ENCODE results near the gene CFB.

CFB gene

DNA sequence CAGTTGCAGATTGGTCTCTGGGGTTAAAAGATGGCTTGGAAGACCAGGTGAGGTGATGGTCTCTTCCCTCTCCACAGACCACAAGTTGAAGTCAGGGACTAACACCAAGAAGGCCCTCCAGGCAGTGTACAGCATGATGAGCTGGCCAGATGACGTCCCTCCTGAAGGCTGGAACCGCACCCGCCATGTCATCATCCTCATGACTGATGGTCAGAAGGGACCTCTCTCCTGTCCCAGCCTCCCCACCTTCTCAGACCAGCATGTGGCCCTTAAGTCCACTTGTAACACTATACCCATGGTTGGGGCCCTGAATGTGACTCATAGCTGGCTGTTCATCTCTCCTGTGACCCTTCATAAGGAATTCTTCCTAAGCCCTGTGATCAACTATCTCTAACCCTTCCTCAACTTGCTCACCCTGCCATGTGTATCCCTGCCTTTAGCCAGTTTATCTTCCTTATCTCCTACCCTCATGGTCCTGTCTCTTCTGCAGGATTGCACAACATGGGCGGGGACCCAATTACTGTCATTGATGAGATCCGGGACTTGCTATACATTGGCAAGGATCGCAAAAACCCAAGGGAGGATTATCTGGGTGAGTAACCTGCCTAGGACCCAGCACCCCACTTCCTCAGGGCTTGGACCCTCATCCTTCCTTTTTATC, 3.0 kb downstream of the CFB start:
- no peak overlapping the region for H3K4me3 ChIP-seq (ENCODE audit: low read depth, low read length)
- peak; percentile 46 for DNase-seq (ENCODE audit: low read depth)
- TF ChIP-seq, protein P1, sequence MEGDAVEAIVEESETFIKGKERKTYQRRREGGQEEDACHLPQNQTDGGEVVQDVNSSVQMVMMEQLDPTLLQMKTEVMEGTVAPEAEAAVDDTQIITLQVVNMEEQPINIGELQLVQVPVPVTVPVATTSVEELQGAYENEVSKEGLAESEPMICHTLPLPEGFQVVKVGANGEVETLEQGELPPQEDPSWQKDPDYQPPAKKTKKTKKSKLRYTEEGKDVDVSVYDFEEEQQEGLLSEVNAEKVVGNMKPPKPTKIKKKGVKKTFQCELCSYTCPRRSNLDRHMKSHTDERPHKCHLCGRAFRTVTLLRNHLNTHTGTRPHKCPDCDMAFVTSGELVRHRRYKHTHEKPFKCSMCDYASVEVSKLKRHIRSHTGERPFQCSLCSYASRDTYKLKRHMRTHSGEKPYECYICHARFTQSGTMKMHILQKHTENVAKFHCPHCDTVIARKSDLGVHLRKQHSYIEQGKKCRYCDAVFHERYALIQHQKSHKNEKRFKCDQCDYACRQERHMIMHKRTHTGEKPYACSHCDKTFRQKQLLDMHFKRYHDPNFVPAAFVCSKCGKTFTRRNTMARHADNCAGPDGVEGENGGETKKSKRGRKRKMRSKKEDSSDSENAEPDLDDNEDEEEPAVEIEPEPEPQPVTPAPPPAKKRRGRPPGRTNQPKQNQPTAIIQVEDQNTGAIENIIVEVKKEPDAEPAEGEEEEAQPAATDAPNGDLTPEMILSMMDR (conservative IDR thresholded peaks at IDR 0.05; ENCODE audit: low read depth, low read length) = no peak

DNA sequence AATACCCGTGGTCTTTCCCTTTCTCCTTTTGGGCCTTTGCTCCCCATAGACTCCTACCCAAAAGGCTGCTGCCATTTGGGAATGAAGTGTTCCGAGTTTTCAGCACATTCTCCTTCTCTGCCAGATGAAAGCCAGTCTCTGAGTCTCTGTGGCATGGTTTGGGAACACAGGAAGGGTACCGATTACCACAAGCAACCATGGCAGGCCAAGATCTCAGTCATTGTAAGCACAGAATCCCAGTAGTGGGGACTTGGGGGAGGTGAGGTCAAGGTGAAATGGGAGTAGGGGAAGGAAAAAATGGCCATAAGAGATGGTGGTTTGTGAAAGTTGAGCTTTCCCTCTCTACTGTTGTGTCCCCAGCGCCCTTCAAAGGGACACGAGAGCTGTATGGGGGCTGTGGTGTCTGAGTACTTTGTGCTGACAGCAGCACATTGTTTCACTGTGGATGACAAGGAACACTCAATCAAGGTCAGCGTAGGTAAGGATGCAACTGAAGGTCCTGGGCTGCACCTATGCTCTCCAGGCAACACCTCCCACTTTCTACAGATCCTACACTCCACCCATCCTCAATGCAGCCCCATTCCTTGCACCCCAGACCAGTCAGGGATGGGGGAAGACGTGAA, 4.1 kb downstream of the CFB start:
- no peak for DNase-seq (ENCODE audit: low read depth)
- TF ChIP-seq, protein P1 (conservative IDR thresholded peaks at IDR 0.05; ENCODE audit: low read depth, low read length) = no peak
- H3K4me3 ChIP-seq (ENCODE audit: low read depth, low read length) = no peak overlapping the region

DNA sequence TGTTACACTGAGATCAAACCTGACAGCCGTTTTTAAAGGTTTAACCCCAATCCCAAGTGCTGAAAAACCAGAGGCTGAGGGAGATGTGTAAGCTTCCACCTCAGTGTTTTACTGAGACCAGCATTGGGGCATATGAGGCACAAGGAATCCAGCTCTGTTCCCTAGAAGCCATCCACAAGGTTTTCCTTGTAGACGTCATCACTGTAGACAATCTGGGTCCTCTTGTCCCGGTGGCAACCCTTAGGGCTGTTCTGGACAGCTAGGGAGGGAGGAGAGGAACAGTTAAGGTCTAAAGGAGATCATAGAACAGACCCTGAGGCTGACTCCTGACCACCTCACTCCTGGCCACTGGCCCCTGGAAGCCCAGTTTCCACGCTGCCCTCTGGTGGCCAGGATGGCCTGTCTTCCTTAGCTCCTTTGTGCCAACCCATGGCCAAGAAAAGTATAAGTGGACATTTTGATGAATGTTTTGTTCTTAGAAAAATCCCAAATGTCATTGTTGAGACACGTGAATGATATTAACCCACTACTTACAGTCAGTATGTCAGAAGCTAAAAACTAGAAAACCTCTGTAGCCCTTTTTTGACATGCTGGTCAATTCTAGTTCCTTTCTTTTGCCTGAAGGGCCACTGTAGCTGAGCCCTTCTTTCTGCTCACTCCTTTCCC, 6.4 kb downstream of the CFB start:
- peak; percentile 78 for DNase-seq (ENCODE audit: low read depth)
- no peak overlapping the region for H3K4me3 ChIP-seq (ENCODE audit: low read depth, low read length)
- TF ChIP-seq, protein P1 (conservative IDR thresholded peaks at IDR 0.05; ENCODE audit: low read depth, low read length) = peak; percentile 94

DNA sequence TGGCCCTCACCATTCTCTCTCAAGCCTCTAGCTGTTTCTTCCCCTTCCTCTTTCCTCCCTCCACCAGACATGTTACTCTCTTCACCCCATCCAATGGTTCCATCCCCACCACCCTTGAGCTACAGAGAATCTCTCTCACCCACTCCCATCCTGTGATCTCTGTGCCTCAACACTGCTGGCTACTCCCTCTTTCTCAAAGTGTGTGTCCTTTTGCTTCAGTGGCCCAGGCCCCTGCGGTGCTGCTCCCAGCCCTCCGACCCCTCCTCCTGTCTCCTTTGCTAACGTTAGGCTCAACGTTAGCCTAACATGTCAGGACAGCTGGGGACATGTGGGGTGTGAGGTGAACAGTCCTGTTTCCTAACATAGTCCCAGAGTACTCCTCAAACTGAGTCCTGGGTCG, 7.0 kb downstream of the CFB start:
- TF ChIP-seq, protein P1 (conservative IDR thresholded peaks at IDR 0.05; ENCODE audit: low read depth, low read length) = no peak
- no peak overlapping the region for H3K4me3 ChIP-seq (ENCODE audit: low read depth, low read length)
- no peak for DNase-seq (ENCODE audit: low read depth)

DNA sequence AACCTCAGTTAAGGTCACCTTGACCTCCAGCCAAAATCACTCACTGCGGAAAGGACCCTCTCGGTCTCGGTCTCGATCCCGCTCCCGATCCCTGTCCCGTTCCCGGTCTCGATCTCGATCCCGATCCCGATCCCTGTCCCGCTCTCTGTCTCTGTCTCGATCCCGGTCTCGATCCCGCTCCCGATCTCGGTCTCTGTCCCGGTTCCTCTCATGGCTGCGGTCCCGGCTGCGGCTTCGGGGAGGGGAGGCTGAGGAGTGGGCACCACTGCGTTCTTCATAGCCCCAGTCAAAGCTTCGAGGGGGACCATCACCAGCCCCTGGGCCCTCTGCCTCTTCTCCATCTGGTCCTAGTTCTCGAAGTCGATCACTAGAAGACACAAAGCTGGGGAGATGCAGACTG, 8.6 kb downstream of the CFB start:
- no peak for DNase-seq (ENCODE audit: low read depth)
- no peak overlapping the region for H3K4me3 ChIP-seq (ENCODE audit: low read depth, low read length)
- TF ChIP-seq, protein P1 (conservative IDR thresholded peaks at IDR 0.05; ENCODE audit: low read depth, low read length) = no peak

DNA sequence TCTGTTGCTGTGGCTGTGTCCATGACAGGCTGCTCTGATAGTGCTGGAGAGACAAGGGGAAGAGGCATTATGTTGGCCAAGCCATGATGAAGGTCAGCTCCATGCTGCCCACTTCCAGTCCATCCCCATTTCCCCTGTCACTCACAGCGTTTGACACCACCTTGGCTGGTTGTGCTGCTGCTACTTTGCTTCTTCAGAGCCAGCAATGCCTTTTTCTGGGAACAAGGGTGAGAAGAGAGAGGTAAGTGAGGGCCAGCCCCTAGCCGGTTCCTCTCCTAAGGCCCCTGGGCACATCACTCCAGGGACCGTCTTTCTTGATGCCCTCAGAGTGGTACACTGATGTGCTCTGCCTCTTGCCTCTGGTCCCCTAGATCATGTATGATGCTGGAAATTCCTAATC, 10.9 kb downstream of the CFB start:
- no peak for DNase-seq (ENCODE audit: low read depth)
- TF ChIP-seq, protein P1 (conservative IDR thresholded peaks at IDR 0.05; ENCODE audit: low read depth, low read length) = no peak
- no peak overlapping the region for H3K4me3 ChIP-seq (ENCODE audit: low read depth, low read length)
